GM12873 (cell line): ENCODE data around the gene SMG6.

ENCODE experiments used
- CTCF ChIP-seq: IDR thresholded peaks from 2 replicates; pipeline ENCODE4 v1.5.1; 2012; ENCODE audit warnings: low read depth, mild to moderate bottlenecking, moderate library complexity, low read length, control low read depth; ENCODE audit not compliant: insufficient read depth; ENCODE audit errors: missing control alignments

SMG6 gene

GRCh38 chr17:2175294-2175628, 128.3 kb downstream of the SMG6 start:
- TF ChIP-seq CTCF = no peak

GRCh38 chr17:2174468-2175293, 128.9 kb downstream of the SMG6 start:
- TF ChIP-seq CTCF = no peak

GRCh38 chr17:2174014-2174413, 129.6 kb downstream of the SMG6 start:
- no peak for TF ChIP-seq CTCF

GRCh38 chr17:2172999-2173398, 130.6 kb downstream of the SMG6 start:
- no peak for TF ChIP-seq CTCF

GRCh38 chr17:2172077-2172851, 131.3 kb downstream of the SMG6 start:
- TF ChIP-seq CTCF = no peak

GRCh38 chr17:2171702-2172076, 131.9 kb downstream of the SMG6 start:
- TF ChIP-seq CTCF = no peak

- TF ChIP-seq CTCF = peak; percentile 68
These were observed 133.6 kb downstream of the SMG6 start for GRCh38 chr17:2170023-2170422.
